Body of pancreas (tissue), 4 donors: ENCODE measurements around the gene ZNF638. TPM values are rescaled to one million over a fixed set of nuclear protein-coding genes. Genes with fewer than 3 reads are reported as not detected.

Experiments used
- ATAC-seq: fragments of 150-250 bp; one replicate; pipeline ENCODE4 v1.9.1; 2016
- DNase-seq, 4 donors: peaks; one replicate each; pipeline ENCODE4 v3.0.0-alpha.2; 2019
- H3K27ac ChIP-seq, 4 donors: fragments of 200-600 bp; sonication (generic); 1 replicate in 3 of 4; 2 replicates in 1 of 4; pipeline versions ENCODE4 v1.5.1 to v1.6.1; 2016 to 2019; ENCODE audit warnings: mild to moderate bottlenecking in 1 of 4, mixed read lengths in 1 of 4, moderate library complexity in 1 of 4
- H3K27me3 ChIP-seq, 2 donors: fragments of 200-600 bp; sonication (generic); one replicate each; pipeline ENCODE4 v1.6.0; 2016; ENCODE audit warnings: mild to moderate bottlenecking in 1 of 2
- H3K36me3 ChIP-seq, 2 donors: fragments of 200-600 bp; sonication (generic); replicated peaks in 1 of 2; 2 replicates each; pipeline ENCODE4 v1.5.1; 2016; ENCODE audit warnings: low read depth in 2 of 2; ENCODE audit not compliant: insufficient read depth in 1 of 2
- H3K4me1 ChIP-seq: fragments of 200-600 bp; sonication (generic); one replicate; pipeline ENCODE4 v1.6.0; 2016
- H3K4me3 ChIP-seq, 2 donors: fragments of 200-600 bp; sonication (generic); 1 replicate in 1 of 2; 2 replicates in 1 of 2; pipeline ENCODE4 v1.5.1; 2016 to 2019
- H3K9me3 ChIP-seq, 3 donors: fragments of 200-600 bp; sonication (generic); 1 replicate in 2 of 3; 2 replicates in 1 of 3; pipeline ENCODE4 v1.5.1; 2016
- POLR2A ChIP-seq, 3 donors: fragments of 450-650 bp; IDR thresholded peaks; one replicate each; pipeline ENCODE4 v1.6.1; 2016; ENCODE audit warnings: antibody characterized with exemption in 3 of 3, mild to moderate bottlenecking in 2 of 3
- WGBS, 2 donors: methylation state at CpG; one replicate each; pipeline ENCODE4 v1.1.5; 2017; 5-methylcytosine and 5-hydroxymethylcytosine counted together
- intact Hi-C: fragments of 100-400 bp; cut with DNase I; formaldehyde crosslinking; loops from one replicate; pipeline ENCODE4 v1.15.1; 2023
- total RNA-seq, 2 donors: library from RNA; depleted of rRNA; stranded (reverse); fragments of >200 nt; gene quantifications; one replicate each; pipeline ENCODE4 v1.1.0, GENCODE V29; 2016
- TF ChIP-seq, protein P1 (sequence below), 7 experiments: fragments of 450-650 bp in 4 of 7; fragments of 200-600 bp in 3 of 7; sonication (generic) in 3 of 7; IDR thresholded peaks; one replicate each; pipeline ENCODE4 v1.5.1; 2016 to 2019; ENCODE audit warnings: antibody characterized with exemption in 7 of 7

The ZNF638 gene
- total RNA-seq, 2 donors from 2014 or later: 108 to 146 TPM

DNA sequence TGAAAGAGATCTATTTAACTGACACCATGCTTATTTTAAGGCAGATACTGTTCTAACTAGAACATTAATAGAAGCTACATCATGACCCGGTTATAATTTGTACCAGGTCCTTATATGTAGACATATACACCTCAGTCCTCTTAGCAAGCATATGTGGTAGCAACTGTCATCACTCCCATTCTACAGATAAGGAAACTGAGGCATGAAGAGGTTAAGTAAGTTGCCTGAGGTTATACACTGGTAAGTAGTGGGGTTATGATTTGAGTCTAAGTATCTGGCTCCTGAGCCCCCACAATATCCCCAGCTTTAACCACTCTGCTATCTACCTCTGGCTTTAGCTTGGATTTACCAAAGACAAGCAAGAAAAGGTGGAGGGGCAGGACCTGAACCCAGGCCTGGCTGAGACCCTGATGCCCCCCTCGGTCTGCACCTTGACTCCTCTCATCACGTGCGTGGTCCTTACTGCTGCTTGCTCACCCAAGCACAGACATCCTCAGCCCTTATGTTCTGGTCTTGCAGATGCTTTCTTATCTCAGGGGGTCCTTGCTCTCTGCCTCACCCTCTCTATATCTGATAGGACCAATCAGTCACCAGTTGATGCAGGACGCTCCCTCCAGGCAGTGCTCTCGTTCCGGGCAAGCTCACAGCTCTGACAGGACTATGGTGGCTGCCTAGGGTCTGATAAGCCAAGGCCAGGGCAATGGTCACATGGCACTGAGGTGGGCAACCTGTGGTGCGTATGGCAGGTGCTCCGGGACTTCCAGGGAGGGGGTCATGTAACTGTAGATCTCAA, 125.7 kb downstream of the ZNF638 start:
- 88 to 92% methylated on average over 9 of the region's 9 CpGs for WGBS, 2 donors
- ATAC-seq (no peak), DNase-seq (no peak)
- Histone ChIP-seq H3K9me3 (no peaks in the 10 kb centered on the region), H3K4me1 (peaks cover 21% of the 10 kb centered on the region), H3K27me3 (no peaks in the 10 kb centered on the region), H3K4me3 (no peak overlapping the region), H3K36me3 (no peaks in the 10 kb centered on the region), H3K27ac (no peak overlapping the region)
- TF ChIP-seq, protein P1, sequence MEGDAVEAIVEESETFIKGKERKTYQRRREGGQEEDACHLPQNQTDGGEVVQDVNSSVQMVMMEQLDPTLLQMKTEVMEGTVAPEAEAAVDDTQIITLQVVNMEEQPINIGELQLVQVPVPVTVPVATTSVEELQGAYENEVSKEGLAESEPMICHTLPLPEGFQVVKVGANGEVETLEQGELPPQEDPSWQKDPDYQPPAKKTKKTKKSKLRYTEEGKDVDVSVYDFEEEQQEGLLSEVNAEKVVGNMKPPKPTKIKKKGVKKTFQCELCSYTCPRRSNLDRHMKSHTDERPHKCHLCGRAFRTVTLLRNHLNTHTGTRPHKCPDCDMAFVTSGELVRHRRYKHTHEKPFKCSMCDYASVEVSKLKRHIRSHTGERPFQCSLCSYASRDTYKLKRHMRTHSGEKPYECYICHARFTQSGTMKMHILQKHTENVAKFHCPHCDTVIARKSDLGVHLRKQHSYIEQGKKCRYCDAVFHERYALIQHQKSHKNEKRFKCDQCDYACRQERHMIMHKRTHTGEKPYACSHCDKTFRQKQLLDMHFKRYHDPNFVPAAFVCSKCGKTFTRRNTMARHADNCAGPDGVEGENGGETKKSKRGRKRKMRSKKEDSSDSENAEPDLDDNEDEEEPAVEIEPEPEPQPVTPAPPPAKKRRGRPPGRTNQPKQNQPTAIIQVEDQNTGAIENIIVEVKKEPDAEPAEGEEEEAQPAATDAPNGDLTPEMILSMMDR (IDR thresholded peaks at IDR 0.05): no peak
- TF ChIP-seq POLR2A (IDR thresholded peaks at IDR 0.05): no peak
- intact Hi-C loops: no loop called here

DNA sequence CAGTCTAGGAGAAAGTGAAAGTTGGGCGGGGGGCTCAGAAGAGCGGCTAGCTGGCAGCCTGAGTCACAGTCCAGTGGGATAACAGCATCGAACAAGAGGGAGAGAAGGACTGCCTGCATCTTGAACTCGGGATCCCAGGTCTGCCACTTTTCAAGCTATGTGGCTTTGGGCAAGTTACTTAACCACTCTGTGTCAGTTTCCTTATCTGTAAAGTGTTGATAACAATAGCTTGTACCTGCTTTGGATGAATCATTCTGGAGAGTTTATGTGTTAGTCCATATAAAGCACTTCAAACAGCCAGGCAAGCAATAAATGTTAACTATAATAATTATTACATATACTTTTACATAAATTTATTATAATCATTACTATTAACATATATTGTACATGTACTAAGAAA, 126.3 kb downstream of the ZNF638 start:
- no peak for ATAC-seq

DNA sequence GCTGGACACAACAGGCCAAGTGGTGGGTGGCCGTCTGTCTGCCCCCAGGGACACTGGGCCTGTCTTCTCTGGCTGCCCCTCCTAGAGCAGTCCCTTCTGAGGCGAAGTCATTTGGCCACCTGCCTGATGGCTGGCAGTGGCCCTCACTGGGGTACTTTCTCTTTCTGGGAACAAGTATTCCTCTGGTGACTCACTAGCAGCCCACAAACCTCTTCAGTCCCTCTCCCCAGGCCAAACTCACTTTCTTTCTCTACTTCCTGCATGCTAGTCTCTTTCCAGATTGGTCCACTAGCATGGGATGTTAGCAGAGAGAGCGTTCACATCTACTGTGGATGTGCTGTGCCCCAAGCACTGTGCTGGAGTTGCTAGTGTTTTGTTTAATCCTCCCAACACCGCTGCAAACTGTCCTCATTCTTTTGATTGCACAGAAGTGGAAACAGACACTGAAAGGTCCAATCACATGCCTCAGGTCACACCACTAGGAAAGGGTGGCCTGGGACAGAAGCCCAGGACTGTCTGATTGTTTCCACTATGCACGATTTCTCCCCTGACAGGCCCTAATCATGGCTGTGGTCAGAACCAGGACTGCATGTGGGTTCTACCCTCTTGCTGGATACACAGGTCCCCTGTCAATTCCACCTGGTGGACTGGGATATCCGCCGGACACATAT, 127.0 kb downstream of the ZNF638 start:
- Histone ChIP-seq H3K4me1 (peaks cover 14% of the 10 kb centered on the region), H3K27ac (no peak overlapping the region), H3K27me3 (no peaks in the 10 kb centered on the region), H3K9me3 (no peaks in the 10 kb centered on the region), H3K4me3 (no peak overlapping the region), H3K36me3 (no peaks in the 10 kb centered on the region)
- DNase-seq (no peak), ATAC-seq (no peak)
- intact Hi-C loops: no loop called here
- TF ChIP-seq, protein P1 (IDR thresholded peaks at IDR 0.05): no peak
- no peak for TF ChIP-seq POLR2A (IDR thresholded peaks at IDR 0.05)
- WGBS, 2 donors: 78 to 87% methylated on average over 7 of the region's 7 CpGs

More for the DNA sequence above, 126.3 kb downstream of the ZNF638 start:
- H3K9me3 ChIP-seq: no peaks in the 10 kb centered on the region
- intact Hi-C loops: no loop called here
- no peaks in the 10 kb centered on the region for H3K36me3 ChIP-seq
- TF ChIP-seq POLR2A (IDR thresholded peaks at IDR 0.05): no peak
- TF ChIP-seq, protein P1 (IDR thresholded peaks at IDR 0.05): no peak
- 73 to 87% methylated on average over 4 of the region's 4 CpGs for WGBS, 2 donors
- DNase-seq: no peak
- no peaks in the 10 kb centered on the region for H3K27me3 ChIP-seq
- no peak overlapping the region for H3K27ac ChIP-seq
- peaks cover 21% of the 10 kb centered on the region for H3K4me1 ChIP-seq
- no peak overlapping the region for H3K4me3 ChIP-seq

DNA sequence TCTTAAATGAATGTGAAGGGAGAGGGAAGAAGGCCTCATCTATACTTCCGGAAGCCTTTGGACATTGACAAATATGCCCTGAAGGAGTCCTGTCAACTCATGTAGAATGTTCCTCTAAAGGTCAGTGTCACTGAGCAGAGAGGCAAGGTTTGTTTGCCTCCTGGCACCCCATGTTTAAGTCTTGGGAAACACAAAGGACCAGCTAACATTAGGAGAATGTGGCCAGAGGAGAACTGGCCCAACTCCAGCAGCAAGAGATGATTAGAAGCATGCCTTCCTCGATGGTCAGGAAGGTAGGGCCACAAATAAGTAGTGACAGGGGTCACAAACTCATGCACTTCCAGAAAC, 127.5 kb downstream of the ZNF638 start:
- DNase-seq (no peak), ATAC-seq (no peak)
- Histone ChIP-seq H3K27ac (no peak overlapping the region), H3K9me3 (no peaks in the 10 kb centered on the region), H3K4me1 (peaks cover 9% of the 10 kb centered on the region), H3K27me3 (no peaks in the 10 kb centered on the region), H3K36me3 (no peaks in the 10 kb centered on the region), H3K4me3 (no peak overlapping the region)
- TF ChIP-seq, protein P1 (IDR thresholded peaks at IDR 0.05): no peak
- no peak for TF ChIP-seq POLR2A (IDR thresholded peaks at IDR 0.05)
- intact Hi-C loops: no loop called here
- WGBS, 2 donors: 62 to 81% methylated on average over 2 of the region's 2 CpGs
